ENCODE measurements around the gene SPOCD1. TPM values are rescaled to one million over a fixed set of nuclear protein-coding genes. Genes with fewer than 3 reads are reported as not detected.

SPOCD1 gene
- total RNA-seq, 1 experiment from 2014 or later, result 10.2 TPM

- no peak for DNase-seq
- Histone ChIP-seq H3F3A (ENCODE audit: insufficient read depth, low read depth) (peaks cover 27% of the 10 kb centered on the region), H3K9me3 (ENCODE audit: insufficient read depth, low read depth) (no peaks in the 10 kb centered on the region), H4K20me1 (ENCODE audit: insufficient read depth) (no peaks in the 10 kb centered on the region), H3K4me3 (no peak overlapping the region), H3K36me3 (ENCODE audit: low read depth) (no peaks in the 10 kb centered on the region), H3K4me2 (no peak overlapping the region), H2AFZ (no peak overlapping the region), H3K4me1 (replicated peaks; ENCODE audit: insufficient read depth) (peaks cover 10% of the 10 kb centered on the region; the same call in 1 of the 2 replicates), H3K27ac (no peak overlapping the region), H3K79me2 (ENCODE audit: low read depth) (no peaks in the 10 kb centered on the region), H3K27me3 (ENCODE audit: insufficient read depth, low read depth) (no peaks in the 10 kb centered on the region), H3K9me2 (ENCODE audit: insufficient read depth) (no peaks in the 10 kb centered on the region)
- intact Hi-C loops (cut with micrococcal nuclease; ENCODE audit: unreplicated experiment), result loop anchor here (2.0 to 10.0 kb wide), 2 partner anchors 175 to 625 kb away; no protein-coding TSS in a partner anchor
- TF ChIP-seq EZH2 (IDR thresholded peaks at IDR 0.05; ENCODE audit: low read depth), result no peak
- TF ChIP-seq CTCF (conservative IDR thresholded peaks at IDR 0.05), result no peak
- ChIA-PET POLR2A (ENCODE audit: unreplicated experiment) (no interaction called here), CTCF (no interaction called here)
- BruUV-seq (replicated peaks), result no TSS peak
Observed at GRCh38 chr1:31790140-31790539, 25.7 kb downstream of the SPOCD1 start.

DNA sequence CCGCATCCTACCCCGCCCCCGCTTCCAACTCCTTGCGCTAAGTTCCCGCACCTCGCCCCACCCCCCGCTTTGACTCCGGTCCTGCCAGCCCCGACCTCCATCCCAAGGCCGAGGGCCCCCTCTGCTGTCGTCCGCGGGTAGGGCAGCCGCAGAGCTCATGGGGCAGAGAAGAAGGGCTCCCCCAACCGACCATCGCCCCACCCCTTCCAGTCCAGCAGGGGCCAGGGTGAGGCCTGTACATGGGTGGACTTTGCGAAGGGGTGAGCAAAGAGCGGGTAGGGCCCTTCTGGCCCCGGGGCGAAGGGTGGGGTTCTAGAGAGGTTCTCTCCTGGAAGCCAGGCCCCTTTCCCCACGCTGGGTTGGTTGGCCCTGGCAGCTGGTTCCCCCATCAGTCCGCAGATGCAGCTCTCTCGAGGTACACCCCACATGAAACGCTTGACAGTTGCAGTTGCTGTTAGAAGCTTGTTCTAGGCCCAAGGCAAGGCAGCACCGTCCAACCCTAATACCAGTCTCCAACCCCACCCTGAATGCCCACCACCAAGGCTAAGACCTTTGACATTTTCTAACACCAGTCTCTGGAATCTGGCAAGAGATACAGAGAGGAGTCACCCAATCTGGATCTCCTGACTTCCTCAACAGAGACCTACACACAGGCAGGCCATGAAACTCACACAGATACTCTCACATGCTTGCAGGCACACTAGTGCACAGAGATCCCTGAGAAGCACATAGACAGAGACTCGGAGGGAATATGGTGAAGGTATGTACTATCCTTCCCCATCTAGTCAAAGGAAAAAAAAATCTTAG, 26.4 kb downstream of the SPOCD1 start:
- ChIA-PET CTCF (interaction anchor here (0.5 to 1.5 kb wide), 18 partner anchors 9 to 1070 kb away, joined by 3 to 14 read pairs (median 8); partner anchors contain the start of genes PEF1 and SPOCD1), POLR2A (ENCODE audit: unreplicated experiment) (interaction anchor here (0.6 to 0.7 kb wide), 8 partner anchors 88 to 749 kb away, joined by 3 to 17 read pairs (median 6); no protein-coding TSS in a partner anchor)
- Histone ChIP-seq H3F3A (ENCODE audit: insufficient read depth, low read depth) (peaks cover 22% of the 10 kb centered on the region), H3K36me3 (ENCODE audit: low read depth) (no peaks in the 10 kb centered on the region), H4K20me1 (ENCODE audit: insufficient read depth) (no peaks in the 10 kb centered on the region), H3K27me3 (ENCODE audit: insufficient read depth, low read depth) (no peaks in the 10 kb centered on the region), H3K4me2 (peak overlapping the region; percentile 91), H3K27ac (no peak overlapping the region), H3K4me3 (peak overlapping the region; percentile 65), H3K4me1 (replicated peaks; ENCODE audit: insufficient read depth) (peaks cover 10% of the 10 kb centered on the region; the same call in 1 of the 2 replicates), H3K9me3 (ENCODE audit: insufficient read depth, low read depth) (no peaks in the 10 kb centered on the region), H3K9me2 (ENCODE audit: insufficient read depth) (no peaks in the 10 kb centered on the region), H2AFZ (peak overlapping the region; percentile 87; the same call in 1 of the 2 replicates), H3K79me2 (ENCODE audit: low read depth) (no peaks in the 10 kb centered on the region)
- intact Hi-C loops (cut with micrococcal nuclease; ENCODE audit: unreplicated experiment), result loop anchor here (1.0 to 10.0 kb wide), 10 partner anchors 75 to 1071 kb away; no protein-coding TSS in a partner anchor
- peak; percentile 86 to 96 for DNase-seq
- BruUV-seq (replicated peaks), result no TSS peak
- peak; percentile 100 for TF ChIP-seq CTCF (conservative IDR thresholded peaks at IDR 0.05)
- TF ChIP-seq EZH2 (IDR thresholded peaks at IDR 0.05; ENCODE audit: low read depth), result no peak

DNA sequence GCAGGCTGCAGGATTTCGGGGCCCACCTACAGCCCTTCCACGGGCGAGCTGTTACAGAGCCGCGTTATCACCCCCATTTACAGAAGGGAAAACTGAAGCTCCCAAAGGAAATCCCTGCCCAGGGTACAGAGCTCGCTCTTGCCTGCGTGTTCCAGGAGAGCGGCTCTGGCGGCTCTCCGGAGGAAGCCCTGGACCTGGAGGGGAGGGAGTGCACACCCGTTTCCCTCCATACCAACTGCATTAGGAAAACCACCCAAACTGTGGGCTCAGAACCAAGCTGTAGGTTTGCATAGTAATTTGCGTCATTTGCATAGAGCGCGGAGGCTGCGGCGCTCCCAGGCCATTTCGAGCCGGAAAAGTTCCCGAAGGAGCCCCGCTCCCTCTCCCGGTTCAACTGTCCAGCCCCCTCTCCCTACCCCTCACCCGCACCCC, 27.0 kb downstream of the SPOCD1 start:
- POLR2A ChIA-PET (ENCODE audit: unreplicated experiment), result interaction anchor here (0.6 to 0.7 kb wide), 7 partner anchors 88 to 748 kb away, joined by 3 to 17 read pairs (median 7); no protein-coding TSS in a partner anchor
- no peaks in the 10 kb centered on the region for H3K9me3 ChIP-seq (ENCODE audit: insufficient read depth, low read depth)
- peak overlapping the region; percentile 87 for H2AFZ ChIP-seq
- H3K9me2 ChIP-seq (ENCODE audit: insufficient read depth), result no peaks in the 10 kb centered on the region
- no peaks in the 10 kb centered on the region for H4K20me1 ChIP-seq (ENCODE audit: insufficient read depth)
- peak in 1 of 2 experiments; percentile 71 for DNase-seq
- no peaks in the 10 kb centered on the region for H3K27me3 ChIP-seq (ENCODE audit: insufficient read depth, low read depth)
- H3F3A ChIP-seq (ENCODE audit: insufficient read depth, low read depth), result peaks cover 20% of the 10 kb centered on the region
- H3K4me3 ChIP-seq, result peak overlapping the region; percentile 65
- CTCF ChIA-PET, result interaction anchor here (0.5 to 1.5 kb wide), 16 partner anchors 9 to 1070 kb away, joined by 3 to 14 read pairs (median 8); partner anchors contain the start of gene PEF1
- peaks cover 10% of the 10 kb centered on the region; the same call in 1 of the 2 replicates for H3K4me1 ChIP-seq (replicated peaks; ENCODE audit: insufficient read depth)
- no peaks in the 10 kb centered on the region for H3K79me2 ChIP-seq (ENCODE audit: low read depth)
- peak overlapping the region; percentile 91 for H3K4me2 ChIP-seq
- intact Hi-C loops (cut with micrococcal nuclease; ENCODE audit: unreplicated experiment), result loop anchor here (1.0 to 10.0 kb wide), 8 partner anchors 74 to 1070 kb away; no protein-coding TSS in a partner anchor
- no peaks in the 10 kb centered on the region for H3K36me3 ChIP-seq (ENCODE audit: low read depth)
- H3K27ac ChIP-seq, result no peak overlapping the region
- no TSS peak for BruUV-seq (replicated peaks)
- TF ChIP-seq CTCF (conservative IDR thresholded peaks at IDR 0.05) (no peak), EZH2 (IDR thresholded peaks at IDR 0.05; ENCODE audit: low read depth) (no peak)
